NCI-H128 (cell line): ENCODE data around the gene INSYN1.

Experiments
- DNase-seq: peaks from one replicate; lab custom pipeline; 2025; ENCODE audit not compliant: unreplicated experiment; lab: John Stamatoyannopoulos, UW

Gene INSYN1

GRCh38 chr15:73777741-73778140 lies 24.6 kb upstream of the INSYN1 start:
- DNase-seq: no peak

GRCh38 chr15:73773428-73773827 lies 20.3 kb upstream of the INSYN1 start:
- no peak for DNase-seq

DNA sequence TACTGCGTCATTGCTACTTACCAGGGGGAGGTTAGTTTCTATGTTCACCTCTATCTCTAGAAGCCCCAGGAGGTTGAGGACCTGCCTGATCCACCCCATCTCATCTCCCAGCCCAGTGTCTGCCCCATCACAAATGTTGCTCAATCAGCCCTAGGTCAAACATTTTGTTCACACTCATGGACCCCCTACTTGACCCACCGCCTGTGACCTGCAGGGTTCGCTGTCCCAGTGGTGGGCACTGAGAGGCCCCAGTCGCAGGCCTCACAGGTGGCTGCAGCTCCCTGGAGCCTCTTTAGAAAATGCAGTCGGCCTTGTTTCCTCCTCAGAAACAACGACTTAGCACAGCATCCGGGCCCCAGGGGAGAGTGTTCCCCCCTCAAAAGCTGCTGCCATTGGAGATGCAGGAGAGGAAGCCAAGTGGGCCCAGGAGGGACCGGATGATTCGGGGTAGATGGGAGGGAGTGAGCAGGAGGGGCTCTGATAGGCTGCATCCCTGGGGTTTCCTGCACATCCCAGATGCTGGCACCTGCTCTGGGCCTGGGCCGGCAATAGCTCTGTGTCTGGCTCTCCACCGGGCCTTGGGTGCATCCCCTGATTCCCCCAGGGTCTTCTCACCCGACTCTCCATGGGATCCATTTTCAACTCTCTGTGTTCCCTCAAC lies 18.4 kb upstream of the INSYN1 start:
- DNase-seq: no peak

DNA sequence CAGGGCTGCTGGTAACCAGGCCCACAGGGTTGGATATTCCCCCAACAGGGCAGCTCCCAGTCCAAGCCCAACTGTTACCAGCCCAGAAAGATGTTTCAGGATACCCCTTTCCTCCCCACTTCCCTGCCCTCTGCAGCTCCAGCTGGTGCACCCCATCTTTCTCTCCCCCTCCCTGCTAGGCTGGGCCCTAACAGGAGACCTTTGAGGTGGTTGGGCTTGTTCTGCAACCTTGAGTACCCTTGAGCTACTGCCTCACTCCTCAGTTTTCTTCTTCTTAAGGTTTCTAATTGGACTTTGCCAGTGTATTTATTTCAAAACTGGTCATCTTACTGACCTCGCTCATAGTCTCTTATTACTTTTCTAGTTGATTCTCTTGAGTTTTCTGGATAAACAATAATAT lies 16.9 kb upstream of the INSYN1 start:
- no peak for DNase-seq

DNA sequence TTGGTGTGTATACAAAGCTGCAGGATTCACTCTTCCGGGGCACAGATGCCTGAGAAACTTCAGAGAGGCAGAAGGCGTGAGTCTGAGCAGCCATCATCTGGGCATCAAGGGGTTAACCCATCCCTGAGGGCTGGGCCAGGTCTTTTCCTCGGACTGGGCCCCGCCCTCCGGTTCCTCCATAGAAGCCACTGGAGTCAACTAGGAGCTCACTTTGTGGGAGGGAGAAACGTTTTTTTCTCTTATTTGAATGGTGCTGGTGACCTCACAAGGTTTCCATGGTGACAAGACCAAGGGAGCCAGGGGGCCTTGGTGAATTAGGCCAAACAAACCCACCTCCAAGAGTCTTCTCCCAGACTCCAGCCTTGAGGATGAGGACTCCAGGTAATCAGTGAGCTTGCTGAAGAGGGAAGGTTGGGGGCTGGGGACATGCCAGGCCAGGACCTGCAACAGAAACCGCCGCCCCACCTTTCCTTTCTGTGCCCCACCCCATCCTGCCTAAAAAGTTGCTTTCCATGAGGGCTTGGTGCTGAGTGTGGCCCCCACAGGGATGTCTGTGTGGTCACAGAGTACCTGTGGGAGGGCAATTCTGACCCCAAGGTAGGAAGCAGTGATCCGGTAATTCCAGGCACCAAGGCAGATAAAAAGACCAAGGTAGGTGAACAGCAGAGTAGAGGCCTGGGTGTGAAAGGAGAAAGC lies 14.8 kb upstream of the INSYN1 start:
- no peak for DNase-seq

DNA sequence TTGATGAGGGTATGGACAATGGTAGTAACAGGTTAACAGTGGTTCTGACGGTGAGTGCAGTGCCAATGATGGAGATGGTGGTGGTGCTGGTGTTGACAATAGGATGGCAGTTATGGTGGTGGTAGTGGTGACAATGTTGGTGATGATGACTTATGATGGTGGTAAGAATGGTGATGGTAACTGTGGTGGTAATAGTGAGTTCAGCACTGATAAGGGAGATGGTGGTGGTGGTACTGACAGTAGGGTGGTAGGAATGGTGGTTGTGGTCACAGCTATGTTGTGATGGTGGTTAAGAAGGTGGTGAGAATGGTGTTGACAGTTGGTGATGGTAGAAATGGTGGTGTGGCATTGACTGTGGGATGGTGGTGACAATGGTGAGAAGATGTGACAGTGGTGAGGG lies 13.4 kb upstream of the INSYN1 start:
- DNase-seq: no peak

DNA sequence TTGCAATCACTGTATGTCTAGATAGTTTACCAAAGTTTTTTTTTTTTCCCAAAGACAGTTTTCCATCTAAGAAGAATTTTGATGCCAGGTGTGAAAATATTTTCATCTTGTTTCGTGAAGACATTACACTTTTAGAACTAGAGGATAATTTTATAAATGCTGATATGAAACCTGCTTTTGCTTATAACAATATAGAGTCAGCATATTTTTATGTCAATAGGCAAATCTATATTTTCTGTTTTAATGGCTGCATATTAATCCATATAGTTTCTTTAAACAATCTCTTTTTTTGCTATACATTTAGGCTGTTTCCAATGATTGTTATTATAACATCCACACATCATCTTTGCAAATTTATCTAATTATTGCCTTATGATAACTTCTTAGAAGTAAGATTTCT lies 12.6 kb upstream of the INSYN1 start:
- no peak for DNase-seq

DNA sequence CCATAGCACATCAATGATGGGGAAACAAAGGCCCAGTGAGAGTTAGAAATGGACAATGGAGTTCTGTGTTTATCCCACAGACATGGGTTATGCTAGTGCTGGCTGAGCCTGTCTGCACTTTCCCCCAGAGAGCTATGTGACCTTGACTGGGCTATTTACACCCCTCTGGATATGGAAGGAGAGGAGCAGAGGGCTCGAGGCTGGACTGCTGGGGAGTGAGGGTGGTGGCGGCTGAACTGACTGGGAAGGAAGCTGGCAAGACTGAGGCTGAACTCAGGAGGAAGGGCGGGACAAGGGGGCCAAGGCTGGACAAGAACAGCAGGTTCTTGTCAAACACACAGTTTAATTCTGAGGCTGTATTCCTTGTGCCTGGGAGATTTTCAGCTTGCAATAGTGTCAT lies 10.8 kb upstream of the INSYN1 start:
- no peak for DNase-seq

DNA sequence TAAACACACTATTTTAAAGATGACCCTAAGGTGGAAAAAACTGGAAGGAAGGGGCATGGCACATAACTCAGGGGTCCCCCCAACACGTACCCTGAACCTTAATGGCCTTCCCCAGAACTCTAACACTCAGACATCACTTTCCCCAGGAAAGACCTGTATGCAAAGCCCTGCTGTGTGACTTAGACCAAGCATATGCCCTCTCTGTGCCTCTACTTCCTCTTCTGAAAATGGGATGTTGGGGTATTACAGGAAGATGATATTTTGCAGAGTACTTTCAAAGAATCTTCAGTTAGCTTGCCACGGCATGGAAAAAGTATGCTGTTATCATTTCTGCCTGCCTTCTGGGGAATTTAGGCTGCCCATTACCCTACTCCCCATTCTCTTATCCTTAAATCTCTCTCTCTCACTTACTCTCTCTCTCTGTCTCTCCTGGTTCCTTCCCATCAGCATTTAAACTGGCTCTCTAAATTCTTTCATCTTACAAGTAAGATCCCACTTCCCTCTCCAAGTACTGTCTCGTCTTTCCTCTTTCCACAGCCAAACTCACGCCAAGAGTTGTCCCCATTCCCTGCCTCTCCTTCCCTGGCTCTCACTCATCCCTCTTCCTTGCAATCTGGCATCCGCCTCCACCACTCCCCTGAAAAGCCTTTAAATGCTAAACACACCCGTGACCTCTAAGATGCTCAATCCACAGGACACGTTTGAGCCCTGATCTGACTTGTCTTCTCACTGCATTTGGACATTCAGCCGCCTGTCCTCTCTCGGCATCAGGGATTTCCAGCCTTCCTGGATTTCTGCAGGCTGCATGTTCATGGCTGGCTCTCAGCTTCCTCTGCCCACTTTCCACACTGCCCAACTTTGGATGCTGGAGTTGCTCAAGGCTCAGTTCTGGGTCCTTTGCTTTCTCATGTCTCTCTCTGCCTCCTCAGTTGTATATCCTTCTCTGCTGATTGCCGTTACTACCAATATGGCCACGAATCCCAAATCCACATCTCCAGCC lies 7.5 kb upstream of the INSYN1 start:
- DNase-seq: no peak

GRCh38 chr15:73758461-73758860 lies 5.3 kb upstream of the INSYN1 start:
- no peak for DNase-seq

- DNase-seq: no peak
These were observed 4.4 kb upstream of the INSYN1 start for GRCh38 chr15:73757571-73757970.

- DNase-seq: no peak
These were observed 3.9 kb upstream of the INSYN1 start for GRCh38 chr15:73756947-73757513.

GRCh38 chr15:73756390-73756789 lies 3.2 kb upstream of the INSYN1 start:
- no peak for DNase-seq

- DNase-seq: no peak
These were observed 2.8 kb upstream of the INSYN1 start for GRCh38 chr15:73755946-73756345.

DNA sequence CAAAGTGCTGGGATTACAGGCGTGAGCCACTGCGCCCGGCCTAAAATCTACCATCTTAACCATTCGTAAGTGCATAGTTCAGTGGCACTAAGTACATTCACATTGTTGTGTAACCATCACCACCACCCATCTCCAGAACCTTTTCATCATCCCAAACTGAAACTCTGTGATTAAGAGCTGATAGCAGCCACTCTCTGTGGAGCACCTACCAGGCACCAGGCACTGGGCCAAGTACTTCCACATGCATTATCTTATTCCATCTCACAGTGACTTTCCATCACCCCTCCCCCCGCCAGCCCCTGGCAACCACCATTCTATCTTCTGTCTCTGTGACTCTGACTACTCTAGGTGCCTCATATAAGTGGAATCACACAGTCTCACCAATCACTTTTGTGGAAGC lies 2.3 kb upstream of the INSYN1 start:
- DNase-seq: no peak

GRCh38 chr15:73754461-73754860 lies 1.3 kb upstream of the INSYN1 start:
- no peak for DNase-seq

GRCh38 chr15:73752806-73753193 lies 351 bp downstream of the INSYN1 start:
- no peak for DNase-seq

GRCh38 chr15:73751899-73752805 lies 999 bp downstream of the INSYN1 start:
- DNase-seq: no peak

DNA sequence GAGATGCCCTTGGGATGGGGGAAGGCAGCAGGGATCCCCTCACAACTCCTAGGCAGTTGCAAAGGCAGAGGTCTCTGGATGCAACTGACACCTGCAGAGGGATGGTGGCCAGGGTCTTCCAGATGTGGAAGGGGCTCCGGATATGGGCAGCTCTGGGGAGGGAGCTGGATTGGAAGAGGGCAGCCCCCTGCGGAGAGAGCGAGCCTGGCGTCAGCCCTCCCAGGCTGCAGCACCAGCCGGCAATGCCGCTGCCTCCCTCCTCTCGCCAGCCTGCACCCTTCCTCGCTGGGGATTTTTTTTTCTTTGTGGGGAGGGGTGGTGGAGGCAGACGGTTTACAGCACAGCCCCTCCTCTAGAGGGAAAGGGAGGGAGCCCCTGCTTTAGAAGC lies 1.6 kb downstream of the INSYN1 start:
- DNase-seq: no peak

DNA sequence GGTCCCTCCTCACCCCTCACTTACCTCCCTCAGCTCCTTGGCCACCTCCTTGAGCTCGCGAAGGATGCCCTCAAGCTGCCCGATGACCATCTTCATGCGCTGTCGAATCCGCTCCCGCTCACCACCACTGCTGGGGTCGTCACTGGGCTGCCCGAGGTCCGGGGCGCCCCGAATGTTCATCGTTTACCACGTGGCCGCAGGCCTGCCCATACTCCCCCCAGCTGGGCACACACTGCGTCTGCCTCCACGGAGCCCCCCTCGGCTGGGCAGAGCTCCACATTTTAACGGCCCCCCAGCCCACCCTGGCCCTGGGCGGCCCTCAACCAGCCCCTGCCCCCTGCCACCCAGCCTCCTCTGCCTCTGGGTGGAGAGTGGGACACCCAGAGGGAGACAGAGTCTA lies 2.2 kb downstream of the INSYN1 start:
- no peak for DNase-seq
